ACHN (cell line): ENCODE measurements around the gene PRRG2.

ENCODE experiments used
- DNase-seq: peaks from one replicate; pipeline ENCODE4 v3.0.0-alpha.2; 2015
- in situ Hi-C: cut with HindIII; loops from 2 replicates; pipeline ENCODE4 v1.10.0; 2017; ENCODE audit warnings: low sequenced_read_pairs, low pct_ligation_motif_present, low pct_unique_long_range_greater_than_20kb

The PRRG2 gene

GRCh38 chr19:49555600-49556411, 25.3 kb upstream of the PRRG2 start:
- in situ Hi-C loops = no loop called here
- DNase-seq = peak; percentile 42

DNA sequence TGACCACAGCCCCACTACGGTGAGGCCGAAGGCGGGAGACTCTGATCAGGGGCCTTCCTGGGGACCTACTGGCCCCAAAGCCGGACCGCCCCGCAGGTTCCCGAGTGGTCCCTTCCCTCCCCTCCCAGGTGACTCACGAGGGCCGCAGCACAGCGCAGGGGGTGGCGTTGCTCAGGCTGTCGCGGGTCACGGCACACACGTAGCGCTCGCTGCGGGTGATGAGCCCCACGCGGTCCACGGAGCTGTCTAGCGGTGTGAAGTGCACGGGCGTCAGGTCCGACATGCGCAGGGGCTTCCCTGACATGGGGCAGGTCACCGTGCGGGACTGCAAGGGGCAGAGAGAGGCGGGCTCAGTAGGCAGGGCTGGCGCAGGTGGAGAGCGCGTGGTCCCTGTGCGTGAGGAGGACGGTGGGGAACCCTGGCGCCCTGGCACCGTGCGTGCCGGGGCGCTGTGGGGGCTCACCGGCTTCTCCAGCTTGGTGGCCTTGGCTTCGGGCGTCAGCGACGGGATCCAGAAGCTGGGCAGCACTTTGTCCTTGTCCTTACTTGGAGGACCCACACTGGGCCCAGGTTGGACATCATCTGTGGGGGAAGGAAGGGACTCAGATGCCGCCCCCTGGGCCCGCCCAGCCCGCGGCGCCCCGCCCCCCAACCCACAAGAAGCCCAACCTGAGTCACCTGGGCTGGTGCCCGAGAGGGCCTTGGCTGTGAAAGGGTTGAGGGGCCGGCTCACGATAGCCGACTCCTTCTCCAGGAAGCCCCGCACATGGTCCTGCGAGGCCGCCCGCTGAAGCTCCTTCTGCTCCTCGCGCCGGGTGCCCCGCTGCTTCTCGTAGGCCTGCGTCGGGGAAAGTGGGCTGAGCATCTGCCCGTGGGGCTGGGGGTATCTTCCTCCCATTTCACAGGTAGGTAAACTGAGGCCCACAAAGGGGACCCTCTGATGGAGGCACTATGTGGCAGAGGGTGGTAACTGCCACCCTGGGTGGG, 24.4 kb upstream of the PRRG2 start:
- DNase-seq = no peak
- in situ Hi-C loops = no loop called here

GRCh38 chr19:49557641-49558325, 23.3 kb upstream of the PRRG2 start:
- in situ Hi-C loops = no loop called here
- DNase-seq = no peak

GRCh38 chr19:49558591-49558990, 22.5 kb upstream of the PRRG2 start:
- no peak for DNase-seq

DNA sequence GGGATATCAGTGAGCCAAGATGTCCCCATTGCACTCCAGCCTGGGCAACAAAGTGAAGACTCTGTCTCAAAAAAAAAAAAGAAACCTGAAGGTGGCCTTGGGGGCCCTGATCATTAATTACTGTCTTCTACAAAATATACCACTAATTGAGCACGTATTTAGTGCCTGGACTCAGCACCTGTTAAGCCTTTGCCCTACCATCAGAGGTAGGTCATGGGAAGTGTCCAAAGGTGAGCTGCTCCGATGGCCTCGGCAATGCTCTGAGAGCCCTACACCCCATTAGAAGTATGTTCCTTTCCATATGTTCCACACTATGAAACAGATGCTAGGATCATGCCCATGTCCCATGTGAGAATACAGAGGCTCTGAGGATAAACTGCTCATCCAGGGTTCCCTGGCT, 21.7 kb upstream of the PRRG2 start:
- no peak for DNase-seq
- in situ Hi-C loops = no loop called here

More at GRCh38 chr19:49558591-49558990, 22.5 kb upstream of the PRRG2 start:
- in situ Hi-C loops = no loop called here

DNA sequence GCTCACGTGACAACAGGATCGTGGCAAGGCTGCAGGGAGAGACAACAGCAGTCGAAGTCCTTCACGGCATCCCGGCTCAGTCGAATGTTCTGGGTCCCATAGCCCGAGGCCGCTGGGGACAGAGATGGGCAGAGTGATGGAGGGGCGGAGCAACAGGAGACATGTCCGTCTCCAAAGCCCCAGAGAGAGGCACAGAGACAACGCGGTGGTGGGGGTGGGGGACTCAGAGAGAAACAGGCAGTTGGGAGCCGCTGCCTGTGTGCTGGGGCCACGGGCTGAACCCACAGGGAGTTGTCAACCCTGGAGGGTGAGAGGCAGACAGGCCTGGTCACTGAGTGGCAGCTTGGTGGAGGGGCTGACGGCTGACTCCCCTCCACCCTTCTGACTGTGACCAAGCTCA, 21.2 kb upstream of the PRRG2 start:
- no peak for DNase-seq
- in situ Hi-C loops = no loop called here

- DNase-seq = no peak
- in situ Hi-C loops = no loop called here
Measured at GRCh38 chr19:49560358-49560900, 20.7 kb upstream of the PRRG2 start.

DNA sequence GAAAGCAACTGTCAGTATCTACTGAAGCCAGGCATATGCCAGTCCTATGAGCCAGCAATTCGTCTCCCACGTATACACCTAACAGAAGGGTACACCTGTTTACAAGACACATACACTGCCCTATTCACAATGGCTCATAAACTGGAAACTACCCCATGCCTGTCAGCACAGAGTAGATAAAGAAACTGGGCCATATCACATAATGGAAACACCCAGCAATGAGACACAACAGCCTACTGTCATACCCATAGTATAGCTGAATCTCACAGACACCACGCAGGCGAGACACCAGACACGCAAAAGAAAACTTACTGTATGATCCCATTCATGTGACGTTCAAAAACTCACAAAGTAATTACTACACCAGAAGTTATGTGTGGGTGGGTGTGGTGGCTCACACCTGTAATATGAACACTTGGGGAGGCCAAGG, 16.5 kb upstream of the PRRG2 start:
- no peak for DNase-seq
- in situ Hi-C loops = no loop called here

DNA sequence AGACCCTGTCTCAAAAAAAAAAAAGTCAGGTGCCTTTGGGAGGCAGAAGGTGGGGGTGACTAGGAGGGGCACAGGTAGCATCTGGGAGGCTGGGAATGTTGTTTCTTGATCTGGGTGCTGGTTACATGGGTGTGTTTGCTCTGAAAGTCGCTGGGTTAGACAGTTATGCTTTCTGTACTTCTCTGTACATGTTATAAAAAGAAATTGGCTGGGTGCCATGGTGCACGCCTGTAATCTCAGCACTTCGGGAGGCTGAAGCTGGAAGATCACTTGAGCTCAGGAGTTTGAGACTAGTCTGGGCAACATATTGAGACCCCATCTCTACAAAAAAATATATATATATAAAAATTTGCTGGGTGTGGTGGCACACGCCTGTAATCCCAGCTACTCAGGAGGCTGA, 15.9 kb upstream of the PRRG2 start:
- no peak for DNase-seq
- in situ Hi-C loops = no loop called here

GRCh38 chr19:49566302-49566701, 14.8 kb upstream of the PRRG2 start:
- no peak for DNase-seq
- in situ Hi-C loops = no loop called here

- in situ Hi-C loops = no loop called here
- no peak for DNase-seq
Measured at GRCh38 chr19:49567861-49568441, 13.2 kb upstream of the PRRG2 start.

GRCh38 chr19:49570138-49570856, 10.8 kb upstream of the PRRG2 start:
- in situ Hi-C loops = no loop called here

GRCh38 chr19:49570997-49571676, 10.0 kb upstream of the PRRG2 start:
- DNase-seq = no peak
- in situ Hi-C loops = no loop called here

More at GRCh38 chr19:49570138-49570856, 10.8 kb upstream of the PRRG2 start:
- peak; percentile 80 for DNase-seq

DNA sequence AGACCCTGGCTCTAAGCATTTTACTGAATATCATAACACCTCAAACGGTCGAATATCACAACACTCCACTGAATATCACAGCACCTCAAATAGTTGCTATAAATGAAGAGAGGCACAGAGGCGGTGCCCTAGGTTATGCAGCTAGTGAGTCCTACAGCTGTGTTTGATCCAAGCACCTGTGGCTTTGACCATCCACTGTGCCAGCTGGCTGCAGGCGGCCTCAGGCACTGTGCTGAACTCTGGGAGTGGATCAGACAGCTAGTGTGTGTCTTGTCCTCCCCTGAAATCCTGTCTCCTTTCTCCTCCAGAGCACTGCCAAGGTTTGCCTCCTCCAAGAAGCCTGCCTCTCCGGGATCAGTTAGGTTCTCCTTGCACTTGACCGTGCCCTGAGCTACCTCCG, 8.1 kb upstream of the PRRG2 start:
- in situ Hi-C loops = no loop called here
- DNase-seq = no peak

- in situ Hi-C loops = no loop called here
- no peak for DNase-seq
Measured at GRCh38 chr19:49573425-49573824, 7.7 kb upstream of the PRRG2 start.

DNA sequence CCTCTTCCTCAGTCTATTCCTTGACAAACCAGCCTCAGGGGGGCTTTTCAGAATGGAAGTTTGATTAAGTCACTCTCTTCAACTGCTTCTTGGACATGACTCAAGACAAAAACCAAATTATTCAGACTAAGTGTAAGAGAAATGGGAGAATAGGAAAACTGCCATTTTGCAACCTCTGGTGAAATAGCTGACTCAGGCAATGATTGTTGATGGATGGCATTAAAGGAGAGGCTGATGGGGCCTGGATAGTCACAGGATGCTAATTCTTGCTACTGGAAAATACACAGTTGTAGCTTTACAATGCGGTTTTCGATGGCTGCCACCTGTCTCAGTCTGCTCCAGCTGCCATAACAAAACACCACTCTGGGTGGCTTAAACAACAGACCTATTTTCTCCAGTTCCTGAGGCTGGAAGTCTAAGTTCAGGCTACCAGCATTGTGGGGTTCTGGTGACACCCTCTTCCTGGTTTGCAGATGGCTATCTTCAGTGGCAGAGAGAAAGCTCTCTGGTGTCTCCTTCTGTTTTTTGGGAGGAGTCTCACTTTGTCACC, 6.8 kb upstream of the PRRG2 start:
- in situ Hi-C loops = no loop called here
- no peak for DNase-seq

DNA sequence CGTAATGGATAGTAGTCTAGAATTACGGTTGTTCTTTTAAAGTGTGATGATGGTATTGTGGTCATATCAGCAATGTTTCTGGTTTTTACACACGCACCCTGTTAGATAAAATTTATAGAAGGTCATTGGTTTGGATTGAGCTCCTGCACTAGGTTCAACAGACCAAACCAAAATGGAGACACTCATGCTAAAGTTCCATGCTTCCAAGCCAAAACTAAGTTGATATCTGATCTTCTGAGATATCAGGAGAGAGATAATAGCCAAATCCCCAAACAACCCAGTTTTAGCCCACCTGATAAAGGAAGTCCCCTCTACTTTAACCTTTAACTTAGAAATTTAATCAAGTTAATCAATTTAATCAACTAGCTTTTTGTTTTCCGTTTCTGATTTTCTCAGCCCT, 1.9 kb upstream of the PRRG2 start:
- in situ Hi-C loops = no loop called here
- DNase-seq = no peak
